OCI-LY3 (cell line): ENCODE data around the gene ERBIN.

ENCODE experiments used
- H2AFZ ChIP-seq: fragments of 200-600, 300-600 bp; shearing (Covaris generic); 2 replicates; pipeline ENCODE4 v1.6.0; 2014; ENCODE audit warnings: antibody characterized with exemption, low read depth, low read length
- H3K27ac ChIP-seq: fragments of 200-600, 300-600 bp; sonication (generic); 2 replicates; pipeline ENCODE4 v1.5.1; 2014; ENCODE audit warnings: mild to moderate bottlenecking, low read length, moderate library complexity, mixed read lengths
- H3K27me3 ChIP-seq: fragments of 200-600, 300-600 bp; sonication (generic); 2 replicates; pipeline ENCODE4 v1.6.1; 2014; ENCODE audit warnings: low read depth, low read length, mixed read lengths
- H3K36me3 ChIP-seq: fragments of 200-600, 300-600 bp; sonication (generic); replicated peaks from 2 replicates; pipeline ENCODE3; 2014; ENCODE audit warnings: low read depth, low read length, mixed read lengths
- H3K4me1 ChIP-seq: fragments of 300-600, 200-600 bp; sonication (generic); 2 replicates; pipeline ENCODE4 v1.6.1; 2014; ENCODE audit warnings: low read length, mixed read lengths
- H3K4me2 ChIP-seq: fragments of 200-600, 300-600 bp; sonication (generic); 2 replicates; pipeline ENCODE4 v1.6.1; 2014; ENCODE audit warnings: low read length, mixed read lengths
- H3K4me3 ChIP-seq: fragments of 300-600, 200-600 bp; sonication (generic); 2 replicates; pipeline ENCODE4 v1.5.1; 2014; ENCODE audit warnings: antibody characterized with exemption, mild to moderate bottlenecking, low read length, moderate library complexity
- H3K79me2 ChIP-seq: fragments of 300-600, 200-600 bp; shearing (Covaris generic); 2 replicates; pipeline ENCODE4 v1.6.1; 2014; ENCODE audit warnings: mild to moderate bottlenecking, low read length, mixed read lengths
- H3K9ac ChIP-seq: fragments of 300-600, 200-600 bp; shearing (Covaris generic); 2 replicates; pipeline ENCODE4 v1.6.0; 2014; ENCODE audit warnings: mild to moderate bottlenecking, low read length, moderate library complexity
- H3K9me3 ChIP-seq: fragments of 200-600, 300-600 bp; shearing (Covaris generic); 2 replicates; pipeline ENCODE4 v1.6.1; 2014; ENCODE audit warnings: low read length, mixed read lengths; ENCODE audit not compliant: insufficient read depth
- H4K20me1 ChIP-seq: fragments of 200-600, 300-600 bp; sonication (generic); 2 replicates; pipeline ENCODE4 v1.6.1; 2016; ENCODE audit warnings: low read length, mixed read lengths; ENCODE audit not compliant: insufficient read depth
- EZH2phosphoT487 ChIP-seq: fragments of 200-600 bp; shearing (Covaris generic); IDR thresholded peaks from 2 replicates; pipeline ENCODE4 v1.6.1; 2018; ENCODE audit warnings: antibody characterized with exemption, mixed run types, low read depth
- TF ChIP-seq, protein P1 (sequence below): fragments of 200-600, 300-600 bp; sonication (generic); IDR thresholded peaks from 2 replicates; pipeline ENCODE4 v1.5.1; 2014; ENCODE audit warnings: antibody characterized with exemption, low read length, low read depth

The ERBIN gene

GRCh38 chr5:66100851-66101250, 174.5 kb downstream of the ERBIN start:
- Histone ChIP-seq H3K4me3 (no peak overlapping the region), H3K9ac (no peak overlapping the region), H3K79me2 (no peaks in the 10 kb centered on the region), H4K20me1 (no peaks in the 10 kb centered on the region), H3K36me3 (peaks cover 7% of the 10 kb centered on the region), H3K27ac (no peak overlapping the region), H2AFZ (no peak overlapping the region), H3K4me2 (no peak overlapping the region), H3K9me3 (peaks cover 4% of the 10 kb centered on the region; the same call in 1 of the 2 replicates), H3K4me1 (no peaks in the 10 kb centered on the region), H3K27me3 (no peaks in the 10 kb centered on the region)
- TF ChIP-seq, protein P1, sequence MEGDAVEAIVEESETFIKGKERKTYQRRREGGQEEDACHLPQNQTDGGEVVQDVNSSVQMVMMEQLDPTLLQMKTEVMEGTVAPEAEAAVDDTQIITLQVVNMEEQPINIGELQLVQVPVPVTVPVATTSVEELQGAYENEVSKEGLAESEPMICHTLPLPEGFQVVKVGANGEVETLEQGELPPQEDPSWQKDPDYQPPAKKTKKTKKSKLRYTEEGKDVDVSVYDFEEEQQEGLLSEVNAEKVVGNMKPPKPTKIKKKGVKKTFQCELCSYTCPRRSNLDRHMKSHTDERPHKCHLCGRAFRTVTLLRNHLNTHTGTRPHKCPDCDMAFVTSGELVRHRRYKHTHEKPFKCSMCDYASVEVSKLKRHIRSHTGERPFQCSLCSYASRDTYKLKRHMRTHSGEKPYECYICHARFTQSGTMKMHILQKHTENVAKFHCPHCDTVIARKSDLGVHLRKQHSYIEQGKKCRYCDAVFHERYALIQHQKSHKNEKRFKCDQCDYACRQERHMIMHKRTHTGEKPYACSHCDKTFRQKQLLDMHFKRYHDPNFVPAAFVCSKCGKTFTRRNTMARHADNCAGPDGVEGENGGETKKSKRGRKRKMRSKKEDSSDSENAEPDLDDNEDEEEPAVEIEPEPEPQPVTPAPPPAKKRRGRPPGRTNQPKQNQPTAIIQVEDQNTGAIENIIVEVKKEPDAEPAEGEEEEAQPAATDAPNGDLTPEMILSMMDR, result no peak
- no peak for TF ChIP-seq EZH2phosphoT487

GRCh38 chr5:66113160-66113559, 186.8 kb downstream of the ERBIN start:
- Histone ChIP-seq H3K9me3 (no peaks in the 10 kb centered on the region), H2AFZ (no peak overlapping the region), H4K20me1 (no peaks in the 10 kb centered on the region), H3K27ac (no peak overlapping the region), H3K4me1 (no peaks in the 10 kb centered on the region), H3K27me3 (no peaks in the 10 kb centered on the region), H3K4me3 (no peak overlapping the region), H3K9ac (no peak overlapping the region), H3K4me2 (no peak overlapping the region), H3K36me3 (no peaks in the 10 kb centered on the region), H3K79me2 (no peaks in the 10 kb centered on the region)
- no peak for TF ChIP-seq EZH2phosphoT487
- TF ChIP-seq, protein P1, result no peak

- Histone ChIP-seq H4K20me1 (no peaks in the 10 kb centered on the region), H3K9ac (no peak overlapping the region), H3K27me3 (no peaks in the 10 kb centered on the region), H3K9me3 (no peaks in the 10 kb centered on the region), H3K4me1 (no peaks in the 10 kb centered on the region), H3K36me3 (no peaks in the 10 kb centered on the region), H3K4me2 (no peak overlapping the region), H3K79me2 (no peaks in the 10 kb centered on the region), H3K27ac (no peak overlapping the region), H3K4me3 (no peak overlapping the region), H2AFZ (no peak overlapping the region)
- TF ChIP-seq, protein P1, result no peak
- TF ChIP-seq EZH2phosphoT487, result no peak
These were observed 191.9 kb downstream of the ERBIN start for GRCh38 chr5:66118304-66118703.

DNA sequence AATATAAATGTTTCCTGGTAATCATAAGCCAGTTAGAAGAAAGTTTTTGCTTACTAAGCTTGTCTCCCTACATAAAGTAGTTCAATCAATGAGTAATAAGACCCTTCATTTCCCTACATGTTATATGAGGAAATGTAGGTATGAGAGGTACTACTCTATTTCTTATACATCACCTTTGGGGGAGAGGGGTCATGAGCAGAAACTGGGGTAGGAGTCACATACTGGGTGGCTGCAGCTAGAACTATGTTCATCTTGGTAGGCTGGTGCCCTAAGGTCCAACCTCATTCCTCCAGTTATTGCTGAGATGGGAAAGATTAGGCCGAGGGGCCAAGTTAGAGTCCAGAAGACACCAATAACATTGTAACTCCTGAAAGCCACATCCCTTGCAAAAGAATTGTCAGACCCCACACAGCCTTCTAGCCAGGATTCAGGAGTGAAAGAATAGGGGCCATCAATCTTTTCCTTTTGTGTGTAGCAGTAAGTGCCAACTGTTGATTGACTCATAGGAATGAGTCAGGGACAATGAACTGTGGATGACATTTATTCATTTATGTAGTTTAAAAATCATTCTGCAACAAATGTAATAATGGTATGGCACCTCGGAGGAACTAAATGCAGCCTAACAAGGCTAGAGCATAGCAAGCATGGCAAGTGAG, 196.1 kb downstream of the ERBIN start:
- Histone ChIP-seq H3K27ac (no peak overlapping the region), H2AFZ (no peak overlapping the region), H3K9me3 (no peaks in the 10 kb centered on the region), H3K79me2 (no peaks in the 10 kb centered on the region), H3K4me2 (no peak overlapping the region), H3K9ac (no peak overlapping the region), H3K36me3 (no peaks in the 10 kb centered on the region), H3K4me3 (no peak overlapping the region), H4K20me1 (no peaks in the 10 kb centered on the region), H3K4me1 (no peaks in the 10 kb centered on the region), H3K27me3 (no peaks in the 10 kb centered on the region)
- TF ChIP-seq EZH2phosphoT487, result no peak
- TF ChIP-seq, protein P1, result no peak
